HEK293 (cell line): ENCODE results near the gene ARID3B.

Source experiments
- ATF2 ChIP-seq: fragments of 450-650 bp; formaldehyde crosslinking; IDR thresholded peaks from 2 replicates; pipeline ENCODE4 v1.5.1; 2016; ENCODE audit warnings: missing biosample characterization, missing genetic modification characterization, low read depth
- ELK4 ChIP-seq: IDR thresholded peaks from 2 replicates; pipeline ENCODE4 v1.6.1; 2011; ENCODE audit warnings: mild to moderate bottlenecking, low read depth, low read length, borderline replicate concordance
- GFI1B ChIP-seq: fragments of 450-650 bp; formaldehyde crosslinking; IDR thresholded peaks from 2 replicates; pipeline ENCODE4 v1.5.1; 2016; ENCODE audit warnings: missing biosample characterization, missing genetic modification characterization
- GLIS1 ChIP-seq: fragments of 450-650 bp; formaldehyde crosslinking; IDR thresholded peaks from 2 replicates; pipeline ENCODE4 v1.5.1; 2016; ENCODE audit warnings: missing biosample characterization, missing genetic modification characterization
- GLIS2 ChIP-seq: fragments of 450-650 bp; formaldehyde crosslinking; IDR thresholded peaks from 2 replicates; pipeline ENCODE4 v1.5.1; 2016; ENCODE audit warnings: missing biosample characterization, missing genetic modification characterization
- KLF8 ChIP-seq: fragments of 450-650 bp; formaldehyde crosslinking; IDR thresholded peaks from 2 replicates; pipeline ENCODE4 v1.5.1; 2016; ENCODE audit warnings: missing biosample characterization, missing genetic modification characterization
- MEIS1 ChIP-seq: sonication (generic); formaldehyde crosslinking; IDR thresholded peaks from 2 replicates; pipeline ENCODE4 v1.8.1; 2022; ENCODE audit warnings: missing genetic modification reagents, mild to moderate bottlenecking, borderline replicate concordance
- OSR2 ChIP-seq: fragments of 450-650 bp; formaldehyde crosslinking; IDR thresholded peaks from 2 replicates; pipeline ENCODE4 v1.5.1; 2016; ENCODE audit warnings: missing biosample characterization, missing genetic modification characterization
- PRDM1 ChIP-seq: fragments of 450-650 bp; formaldehyde crosslinking; IDR thresholded peaks from 2 replicates; pipeline ENCODE4; 2016; ENCODE audit warnings: missing biosample characterization, missing genetic modification characterization
- RBAK ChIP-seq: fragments of 450-650 bp; formaldehyde crosslinking; IDR thresholded peaks from 2 replicates; pipeline ENCODE4 v1.5.1; 2016; ENCODE audit warnings: missing biosample characterization, missing genetic modification characterization
- REPIN1 ChIP-seq: fragments of 450-650 bp; formaldehyde crosslinking; IDR thresholded peaks from 2 replicates; pipeline ENCODE4 v1.5.1; 2017; ENCODE audit warnings: missing biosample characterization, missing genetic modification characterization, low read depth
- TRIM28 ChIP-seq: IDR thresholded peaks from 2 replicates; pipeline ENCODE4 v1.6.1; 2011; ENCODE audit warnings: low read length, control low read depth, borderline replicate concordance
- ZBTB1 ChIP-seq: fragments of 450-650 bp; formaldehyde crosslinking; IDR thresholded peaks from 2 replicates; pipeline ENCODE4 v1.5.1; 2016; ENCODE audit warnings: missing biosample characterization, missing genetic modification characterization
- ZBTB21 ChIP-seq: fragments of 450-650 bp; formaldehyde crosslinking; IDR thresholded peaks from 2 replicates; pipeline ENCODE4 v1.5.1; 2017; ENCODE audit warnings: missing biosample characterization, missing genetic modification characterization
- ZBTB48 ChIP-seq: fragments of 450-650 bp; formaldehyde crosslinking; IDR thresholded peaks from 2 replicates; pipeline ENCODE4 v1.5.1; 2016; ENCODE audit warnings: missing biosample characterization, missing genetic modification characterization
- ZBTB7A ChIP-seq: fragments of 450-650 bp; formaldehyde crosslinking; IDR thresholded peaks from 2 replicates; pipeline ENCODE4 v1.5.1; 2016; ENCODE audit warnings: low read depth, missing biosample characterization, missing genetic modification characterization
- ZNF121 ChIP-seq: fragments of 450-650 bp; formaldehyde crosslinking; IDR thresholded peaks from 2 replicates; pipeline ENCODE4 v1.5.1; 2016; ENCODE audit warnings: missing biosample characterization, missing genetic modification characterization
- ZNF174 ChIP-seq: fragments of 450-650 bp; formaldehyde crosslinking; IDR thresholded peaks from 2 replicates; pipeline ENCODE4 v1.5.0; 2017; ENCODE audit warnings: missing biosample characterization, mild to moderate bottlenecking, missing genetic modification characterization
- ZNF184 ChIP-seq: fragments of 450-650 bp; IDR thresholded peaks from 2 replicates; pipeline ENCODE4 v1.5.1; 2018; ENCODE audit warnings: missing biosample characterization, mild to moderate bottlenecking, missing genetic modification characterization
- ZNF211 ChIP-seq: fragments of 450-650 bp; formaldehyde crosslinking; IDR thresholded peaks from 2 replicates; pipeline ENCODE4 v1.5.1; 2016; ENCODE audit warnings: low read depth, missing biosample characterization, missing genetic modification characterization
- ZNF23 ChIP-seq: fragments of 450-650 bp; formaldehyde crosslinking; IDR thresholded peaks from 2 replicates; pipeline ENCODE4 v1.5.1; 2016; ENCODE audit warnings: missing biosample characterization, missing genetic modification characterization, borderline replicate concordance
- ZNF248 ChIP-seq: fragments of 450-650 bp; formaldehyde crosslinking; IDR thresholded peaks from 2 replicates; pipeline ENCODE4 v1.5.1; 2017; ENCODE audit warnings: missing biosample characterization, missing genetic modification characterization
- ZNF362 ChIP-seq: fragments of 450-650 bp; formaldehyde crosslinking; IDR thresholded peaks from 2 replicates; pipeline ENCODE4 v1.5.1; 2016; ENCODE audit warnings: missing biosample characterization, missing genetic modification characterization
- ZNF426 ChIP-seq: fragments of 450-650 bp; formaldehyde crosslinking; IDR thresholded peaks from 2 replicates; pipeline ENCODE4 v1.5.1; 2017; ENCODE audit warnings: missing biosample characterization, missing genetic modification characterization, mild to moderate bottlenecking, inconsistent platforms, moderate library complexity
- ZNF513 ChIP-seq: fragments of 450-650 bp; IDR thresholded peaks from 2 replicates; pipeline ENCODE4 v1.5.1; 2018; ENCODE audit warnings: missing biosample characterization, missing genetic modification characterization
- ZNF596 ChIP-seq: fragments of 450-650 bp; IDR thresholded peaks from 2 replicates; pipeline ENCODE4 v1.5.0; 2018; ENCODE audit warnings: missing biosample characterization, mild to moderate bottlenecking, missing genetic modification characterization, moderate library complexity
- ZNF654 ChIP-seq: fragments of 450-650 bp; formaldehyde crosslinking; IDR thresholded peaks from 2 replicates; pipeline ENCODE4 v1.5.1; 2016; ENCODE audit warnings: low read depth, missing biosample characterization, missing genetic modification characterization
- ZNF791 ChIP-seq: fragments of 450-650 bp; formaldehyde crosslinking; IDR thresholded peaks from 2 replicates; pipeline ENCODE4 v1.5.1; 2016; ENCODE audit warnings: missing biosample characterization, missing genetic modification characterization
- ZSCAN16 ChIP-seq: fragments of 450-650 bp; formaldehyde crosslinking; IDR thresholded peaks from 2 replicates; pipeline ENCODE4 v1.5.1; 2016; ENCODE audit warnings: missing biosample characterization, missing genetic modification characterization
- TF ChIP-seq, protein P1 (sequence below): fragments of 450-650 bp; formaldehyde crosslinking; IDR thresholded peaks from 2 replicates; pipeline ENCODE4 v1.5.1; 2017; ENCODE audit warnings: missing biosample characterization, missing genetic modification characterization
- TF ChIP-seq, protein P2 (sequence below): fragments of 450-650 bp; formaldehyde crosslinking; IDR thresholded peaks from 2 replicates; pipeline ENCODE4 v1.5.1; 2016; ENCODE audit warnings: missing biosample characterization, missing genetic modification characterization
- TF ChIP-seq, protein P3 (sequence below): fragments of 450-650 bp; formaldehyde crosslinking; IDR thresholded peaks from 2 replicates; pipeline ENCODE4 v1.5.1; 2016; ENCODE audit warnings: missing biosample characterization, missing genetic modification characterization

Gene ARID3B

DNA sequence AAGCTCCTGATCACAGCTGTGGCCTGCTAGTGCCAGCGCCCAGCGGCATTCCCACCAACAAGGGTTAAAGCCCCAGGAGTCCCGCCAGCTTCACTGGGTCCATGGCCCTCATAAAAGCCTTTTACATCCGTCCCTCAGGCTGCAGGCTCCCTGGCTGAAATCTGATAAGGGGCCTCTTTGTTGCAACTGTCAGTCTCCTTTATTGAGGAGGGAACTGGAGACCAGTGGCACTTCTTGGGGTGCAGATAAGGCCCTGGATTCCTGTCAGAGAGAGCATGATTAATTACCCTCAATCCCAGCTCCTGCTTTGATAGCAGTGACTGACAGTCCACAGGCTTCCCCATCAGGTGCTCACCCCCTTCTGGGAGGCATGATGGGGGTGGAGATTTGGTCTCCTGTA lies 43.8 kb downstream of the ARID3B start (continued):
- TF ChIP-seq GFI1B (tag by site-specific recombination) = peak; percentile 70; the same call in 1 of the 2 replicates
- TF ChIP-seq ZSCAN16 (tag by site-specific recombination) = no peak
- peak; percentile 55; the same call in 1 of the 2 replicates for TF ChIP-seq MEIS1
- no peak for TF ChIP-seq REPIN1 (tag by site-specific recombination)
- peak; percentile 52; the same call in 1 of the 2 replicates for TF ChIP-seq GLIS2
- no peak for TF ChIP-seq ZNF791 (tag by site-specific recombination)
- no peak for TF ChIP-seq ZNF174 (tag by site-specific recombination)
- no peak for TF ChIP-seq ZNF248 (tag by site-specific recombination)
- no peak for TF ChIP-seq ZBTB7A (tag by site-specific recombination)
- TF ChIP-seq PRDM1 (tag by site-specific recombination) = no peak
- no peak for TF ChIP-seq ZNF362
- TF ChIP-seq, protein P1, sequence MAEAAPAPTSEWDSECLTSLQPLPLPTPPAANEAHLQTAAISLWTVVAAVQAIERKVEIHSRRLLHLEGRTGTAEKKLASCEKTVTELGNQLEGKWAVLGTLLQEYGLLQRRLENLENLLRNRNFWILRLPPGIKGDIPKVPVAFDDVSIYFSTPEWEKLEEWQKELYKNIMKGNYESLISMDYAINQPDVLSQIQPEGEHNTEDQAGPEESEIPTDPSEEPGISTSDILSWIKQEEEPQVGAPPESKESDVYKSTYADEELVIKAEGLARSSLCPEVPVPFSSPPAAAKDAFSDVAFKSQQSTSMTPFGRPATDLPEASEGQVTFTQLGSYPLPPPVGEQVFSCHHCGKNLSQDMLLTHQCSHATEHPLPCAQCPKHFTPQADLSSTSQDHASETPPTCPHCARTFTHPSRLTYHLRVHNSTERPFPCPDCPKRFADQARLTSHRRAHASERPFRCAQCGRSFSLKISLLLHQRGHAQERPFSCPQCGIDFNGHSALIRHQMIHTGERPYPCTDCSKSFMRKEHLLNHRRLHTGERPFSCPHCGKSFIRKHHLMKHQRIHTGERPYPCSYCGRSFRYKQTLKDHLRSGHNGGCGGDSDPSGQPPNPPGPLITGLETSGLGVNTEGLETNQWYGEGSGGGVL (tag by site-specific recombination) = no peak
- TF ChIP-seq OSR2 (tag by site-specific recombination) = peak; percentile 95
- TF ChIP-seq ZBTB21 (tag by site-specific recombination) = no peak
- TF ChIP-seq RBAK (tag by site-specific recombination) = no peak
- TF ChIP-seq ZNF211 (tag by site-specific recombination) = no peak
- TF ChIP-seq ZNF121 (tag by site-specific recombination) = no peak
- TF ChIP-seq, protein P2, sequence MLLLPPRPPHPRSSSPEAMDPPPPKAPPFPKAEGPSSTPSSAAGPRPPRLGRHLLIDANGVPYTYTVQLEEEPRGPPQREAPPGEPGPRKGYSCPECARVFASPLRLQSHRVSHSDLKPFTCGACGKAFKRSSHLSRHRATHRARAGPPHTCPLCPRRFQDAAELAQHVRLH (tag by site-specific recombination) = no peak
- TF ChIP-seq ELK4 = no peak
- no peak for TF ChIP-seq KLF8 (tag by site-specific recombination)
- no peak for TF ChIP-seq ATF2
- no peak for TF ChIP-seq ZNF654 (tag by site-specific recombination)
- TF ChIP-seq GLIS1 (tag by site-specific recombination) = peak; percentile 86
- 0 out of 2 replicates have a peak, but pooled peaks have one; percentile 4 for TF ChIP-seq ZNF596 (tag by site-specific recombination)
- TF ChIP-seq ZNF513 (tag by site-specific recombination) = no peak
- TF ChIP-seq, protein P3, sequence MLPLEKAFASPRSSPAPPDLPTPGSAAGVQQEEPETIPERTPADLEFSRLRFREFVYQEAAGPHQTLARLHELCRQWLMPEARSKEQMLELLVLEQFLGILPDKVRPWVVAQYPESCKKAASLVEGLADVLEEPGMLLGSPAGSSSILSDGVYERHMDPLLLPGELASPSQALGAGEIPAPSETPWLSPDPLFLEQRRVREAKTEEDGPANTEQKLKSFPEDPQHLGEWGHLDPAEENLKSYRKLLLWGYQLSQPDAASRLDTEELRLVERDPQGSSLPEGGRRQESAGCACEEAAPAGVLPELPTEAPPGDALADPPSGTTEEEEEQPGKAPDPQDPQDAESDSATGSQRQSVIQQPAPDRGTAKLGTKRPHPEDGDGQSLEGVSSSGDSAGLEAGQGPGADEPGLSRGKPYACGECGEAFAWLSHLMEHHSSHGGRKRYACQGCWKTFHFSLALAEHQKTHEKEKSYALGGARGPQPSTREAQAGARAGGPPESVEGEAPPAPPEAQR (tag by site-specific recombination) = no peak
- no peak for TF ChIP-seq ZNF184 (tag by site-specific recombination)
- TF ChIP-seq ZBTB48 (tag by site-specific recombination) = peak; percentile 76
- peak; percentile 72; the same call in 1 of the 2 replicates for TF ChIP-seq TRIM28
- TF ChIP-seq ZBTB1 (tag by site-specific recombination) = no peak
- TF ChIP-seq ZNF23 (tag by site-specific recombination) = no peak
- TF ChIP-seq ZNF426 = no peak
